HG03045 (cell line): ENCODE results near the gene TAGLN3.

Source experiments
- ATAC-seq: cut with Tn5 transposase; IDR thresholded peaks from one replicate; pipeline ENCODE4 v1.9.1; 2021; ENCODE audit warnings: mild to moderate bottlenecking, moderate library complexity; ENCODE audit not compliant: unreplicated experiment

TAGLN3 gene

DNA sequence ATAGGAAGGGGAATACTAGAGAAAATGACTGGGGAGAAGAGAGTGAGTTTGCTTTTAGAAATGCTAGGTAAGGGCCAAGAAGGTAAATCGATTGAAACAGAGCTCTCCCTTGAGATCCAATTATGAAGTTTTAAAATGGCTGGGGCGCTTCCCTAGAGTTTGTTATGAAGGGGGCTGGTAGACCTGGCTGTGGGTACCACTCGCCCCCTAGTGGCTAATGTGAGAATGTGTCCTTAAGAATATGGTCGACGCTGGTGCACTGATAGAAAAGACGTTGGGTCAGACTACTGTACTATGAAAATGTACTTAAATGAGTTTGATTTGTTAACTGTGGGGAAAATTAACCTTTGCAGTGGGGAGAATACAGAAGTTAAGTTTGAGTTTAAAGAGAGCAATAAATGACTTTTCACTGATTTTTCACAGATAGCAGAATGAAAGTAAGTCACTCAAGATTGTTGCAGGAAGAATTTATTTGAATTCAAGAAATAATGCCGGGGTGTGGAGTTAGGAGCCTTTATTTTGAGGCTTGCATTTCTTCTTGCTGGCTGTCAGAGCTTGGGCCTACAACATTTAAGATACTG, 45.0 kb downstream of the TAGLN3 start:
- peak; percentile 85 for ATAC-seq

DNA sequence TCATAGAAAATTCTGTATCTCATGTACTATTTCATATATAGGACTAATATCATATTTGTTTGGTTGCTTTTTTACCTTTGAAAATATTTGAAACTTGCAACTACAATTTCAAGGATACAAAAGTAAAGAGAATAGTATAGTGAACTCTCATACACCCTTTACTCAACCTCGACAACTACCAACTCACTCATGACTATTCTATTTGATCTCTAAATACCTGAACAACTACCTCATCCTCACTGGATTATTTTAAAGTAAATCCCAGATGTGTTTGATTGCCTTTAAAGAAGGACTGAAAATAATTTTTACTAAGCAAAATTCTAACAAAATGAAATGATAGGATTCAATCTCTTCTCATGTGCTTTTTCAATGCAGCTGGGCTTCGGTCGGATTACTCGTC, 47.9 kb downstream of the TAGLN3 start:
- no peak for ATAC-seq

DNA sequence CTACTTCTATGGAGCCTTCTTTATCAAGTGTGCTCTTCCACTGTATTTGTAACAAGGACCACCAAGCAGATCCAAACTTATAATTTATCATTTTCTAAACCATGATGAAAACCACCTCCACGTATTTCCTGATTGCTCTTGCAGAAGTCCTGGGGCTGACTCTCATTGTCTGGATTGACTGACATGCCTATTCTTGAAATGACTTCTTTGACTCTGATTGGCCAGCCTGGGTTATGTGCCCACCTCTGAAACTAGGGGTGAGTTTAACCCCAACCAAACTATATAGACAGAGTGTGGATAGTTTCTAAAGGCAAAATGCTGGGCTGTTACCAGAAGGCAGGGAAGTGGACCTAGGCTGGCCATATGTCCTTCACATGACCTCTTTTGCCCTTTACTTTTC, 48.5 kb downstream of the TAGLN3 start:
- ATAC-seq = no peak

DNA sequence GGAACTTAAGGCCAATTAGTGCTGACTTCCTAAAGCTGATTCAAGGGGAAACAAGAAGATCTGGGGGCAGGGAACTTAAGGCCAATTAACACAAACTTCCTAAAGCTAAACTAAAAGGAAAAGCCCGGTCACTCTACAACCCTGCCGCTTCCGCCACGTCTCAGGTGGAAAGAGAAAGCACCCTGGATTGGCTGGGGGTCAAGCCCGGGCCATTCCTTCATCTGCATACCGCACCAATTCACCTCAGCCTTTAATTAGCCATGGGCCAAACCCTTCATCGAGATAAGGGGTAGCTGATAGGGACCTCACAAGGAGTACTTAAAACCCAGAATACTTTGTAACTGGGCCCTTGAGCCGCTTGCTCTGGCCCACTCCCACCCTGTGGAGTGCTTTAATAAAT, 50.2 kb downstream of the TAGLN3 start:
- no peak for ATAC-seq

DNA sequence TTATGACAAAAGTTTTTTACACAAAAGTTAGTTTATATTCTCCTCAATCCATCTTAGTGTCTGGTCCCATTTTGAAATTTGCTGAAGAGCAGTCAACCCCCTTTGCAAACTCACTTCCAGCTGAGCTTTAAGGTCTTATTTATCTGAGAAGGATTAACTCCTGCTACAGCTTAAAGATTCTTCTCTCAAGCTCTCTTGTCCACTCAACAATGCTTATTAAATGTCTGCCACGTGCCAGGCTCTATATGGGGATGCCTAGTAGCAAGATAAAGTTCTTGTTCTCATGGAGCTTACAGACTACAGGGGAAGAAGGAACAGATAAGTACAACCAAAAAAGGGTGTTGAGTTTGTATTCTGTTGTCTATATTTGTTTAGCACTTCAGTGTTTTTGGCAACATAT, 54.5 kb downstream of the TAGLN3 start:
- ATAC-seq = no peak

DNA sequence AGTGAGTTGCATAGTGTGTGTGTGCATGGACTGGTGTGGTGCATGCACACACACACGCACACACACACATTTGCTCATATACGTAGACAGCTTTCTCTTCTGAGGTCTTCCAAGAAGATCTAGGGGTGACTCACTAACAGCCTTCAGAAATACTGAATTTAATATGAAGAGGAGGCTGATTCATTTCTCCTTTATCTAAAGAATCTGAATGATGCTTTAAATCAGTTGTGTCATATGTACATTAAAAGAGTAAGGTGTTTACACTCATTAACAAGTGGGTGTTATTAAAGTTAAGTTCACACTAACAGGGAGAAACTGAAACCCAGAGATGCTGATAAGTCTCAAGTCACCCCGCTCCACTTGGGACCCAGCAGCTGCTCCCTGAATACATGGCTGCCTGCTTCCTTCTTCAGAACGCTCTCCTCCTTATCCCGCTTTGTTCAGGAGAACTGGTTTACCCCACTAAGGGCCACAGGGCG, 57.8 kb downstream of the TAGLN3 start:
- ATAC-seq = no peak

DNA sequence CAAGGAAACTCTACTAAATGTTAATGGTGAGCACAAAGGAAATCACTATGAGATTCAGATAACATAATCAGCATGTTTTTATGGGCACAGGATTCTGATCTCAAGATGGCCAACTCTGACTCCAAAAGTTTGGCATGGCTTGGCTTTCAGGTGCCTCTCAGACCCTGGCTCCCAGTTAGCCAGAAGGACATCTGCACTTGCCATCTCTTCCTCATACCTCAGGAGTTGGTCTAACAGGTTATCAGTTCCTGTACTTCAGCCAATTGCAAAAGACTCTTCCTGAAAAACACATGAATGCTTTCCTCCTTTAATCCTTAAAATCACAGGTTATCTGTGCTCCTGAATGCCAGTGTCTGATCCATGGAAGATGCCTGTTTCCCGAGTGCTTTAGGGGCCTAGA, 60.8 kb downstream of the TAGLN3 start:
- ATAC-seq = no peak

DNA sequence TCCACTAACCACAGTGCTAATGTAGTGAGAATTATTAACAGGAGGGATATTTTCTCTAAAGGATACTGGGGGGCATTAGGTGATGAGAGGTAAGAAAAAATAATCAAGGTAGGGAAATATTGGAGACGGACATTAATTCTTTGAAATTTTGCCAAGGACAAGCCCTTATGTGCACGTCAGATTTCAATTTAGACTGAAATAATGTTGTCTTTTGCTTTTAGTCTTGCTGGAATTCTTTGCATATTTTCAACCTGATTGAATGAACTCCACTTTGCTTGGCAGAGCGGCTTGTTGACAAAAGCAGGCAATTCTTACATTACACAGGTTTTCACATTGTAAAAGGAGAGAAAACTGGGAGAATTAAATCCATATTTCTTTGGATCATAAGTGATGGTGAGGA, 62.4 kb downstream of the TAGLN3 start:
- ATAC-seq = no peak
